Endothelial cell of umbilical vein (primary cell): ENCODE data around the gene TENT4B. TPM values are rescaled to one million over a fixed set of nuclear protein-coding genes. Genes with fewer than 3 reads are reported as not detected.

Experiments used
- BruUV-seq: library from RNA; stranded (reverse); fragments of 400-500 nt; replicated peaks from 2 replicates; lab custom pipeline; 2021; lab: Mats Ljungman, UMichigan
- CTCF ChIA-PET: fragments of 300-600, 350-600 bp; sonication (Branson Sonifier 250); formaldehyde crosslinking; loops from one replicate; lab custom pipeline; 2021; ENCODE audit warnings: antibody characterized with exemption, inconsistent platforms; lab: Charles Lee
- POLR2A ChIA-PET: fragments of 300-600, 350-600 bp; sonication (Branson Sonifier 250); formaldehyde crosslinking; loops from one replicate; lab custom pipeline; 2021; ENCODE audit warnings: antibody characterized with exemption, inconsistent platforms; lab: Charles Lee
- DNase-seq: peaks from one replicate; pipeline ENCODE4 v3.0.0-alpha.2; 2011; ENCODE audit warnings: low read depth, low spot score
- FAIRE-seq: peaks from 2 replicates; lab custom pipeline; 2011; peaks lifted over from hg19 to GRCh38; lab: Jason Lieb, UNC
- H2AFZ ChIP-seq: 2 replicates; pipeline ENCODE4 v1.6.0; 2012; ENCODE audit warnings: low read depth, low read length, control low read depth, inconsistent platforms
- H3K27ac ChIP-seq: 2 replicates; pipeline ENCODE4 v1.5.1; 2011; ENCODE audit warnings: low read depth, mild to moderate bottlenecking, control low read depth, low read length, moderate library complexity; ENCODE audit not compliant: insufficient read depth
- H3K27me3 ChIP-seq, 2 experiments: 2 replicates each; pipeline versions ENCODE4 v1.6.0 to v1.6.1; 2011; ENCODE audit warnings: low read length in 2 of 2, mixed read lengths in 1 of 2; ENCODE audit not compliant: control insufficient read depth in 2 of 2, insufficient read depth in 2 of 2
- H3K36me3 ChIP-seq, 2 experiments: 2 replicates in 1 of 2; 3 replicates in 1 of 2; pipeline ENCODE4 v1.5.1; 2011; ENCODE audit warnings: low read length in 2 of 2, mild to moderate bottlenecking in 1 of 2, moderate library complexity in 1 of 2; ENCODE audit not compliant: control insufficient read depth in 2 of 2, insufficient read depth in 2 of 2; ENCODE audit errors: extremely low read depth in 1 of 2
- H3K4me1 ChIP-seq: 3 replicates; pipeline ENCODE4 v1.5.1; 2011; ENCODE audit warnings: mild to moderate bottlenecking, low read length; ENCODE audit not compliant: control insufficient read depth, insufficient read depth; ENCODE audit errors: extremely low read depth
- H3K4me2 ChIP-seq: 2 replicates; pipeline ENCODE4 v1.6.1; 2011; ENCODE audit warnings: low read length, control low read depth, mixed read lengths; ENCODE audit not compliant: insufficient read depth
- H3K4me3 ChIP-seq, 3 experiments: fragments of 200-600 bp in 1 of 3; sonication (generic), shearing (Covaris generic) in 1 of 3; replicated peaks in 1 of 3; 2 replicates each; pipeline ENCODE4 v1.5.1; 2011 to 2016; ENCODE audit warnings: control low read depth in 3 of 3, low read length in 3 of 3, mild to moderate bottlenecking in 2 of 3, inconsistent platforms in 1 of 3, low read depth in 1 of 3, moderate library complexity in 1 of 3; ENCODE audit not compliant: insufficient read depth in 1 of 3
- H3K79me2 ChIP-seq: 2 replicates; pipeline ENCODE4 v1.6.0; 2012; ENCODE audit warnings: low read length, inconsistent platforms; ENCODE audit not compliant: control insufficient read depth, insufficient read depth
- H3K9ac ChIP-seq: replicated peaks from 2 replicates; pipeline ENCODE3; 2011; ENCODE audit warnings: low read length, control low read depth; ENCODE audit not compliant: insufficient read depth; ENCODE audit errors: extremely low read depth
- H3K9me1 ChIP-seq: replicated peaks from 3 replicates; pipeline ENCODE4 v1.6.0; 2011; ENCODE audit warnings: mild to moderate bottlenecking, low read length; ENCODE audit not compliant: control insufficient read depth, insufficient read depth; ENCODE audit errors: extremely low read depth
- H3K9me3 ChIP-seq: replicated peaks from 2 replicates; pipeline ENCODE4 v1.5.1; 2012; ENCODE audit warnings: low read length, inconsistent platforms; ENCODE audit not compliant: control insufficient read depth, insufficient read depth
- H4K20me1 ChIP-seq: replicated peaks from 2 replicates; pipeline ENCODE3; 2011; ENCODE audit warnings: mild to moderate bottlenecking, low read length; ENCODE audit not compliant: control insufficient read depth, insufficient read depth; ENCODE audit errors: extremely low read depth
- CTCF ChIP-seq, 2 donors: IDR thresholded peaks; 1 replicate in 1 of 2; 2 replicates in 1 of 2; pipeline ENCODE4 v1.5.1; 2011; ENCODE audit warnings: low read length in 2 of 2, mild to moderate bottlenecking in 2 of 2, moderate library complexity in 2 of 2, control low read depth in 1 of 2, inconsistent platforms in 1 of 2, low read depth in 1 of 2; ENCODE audit not compliant: insufficient read depth in 1 of 2; ENCODE audit errors: extremely low read depth in 1 of 2
- EZH2 ChIP-seq: IDR thresholded peaks from 2 replicates; pipeline ENCODE4 v1.6.1; 2012; ENCODE audit warnings: borderline replicate concordance, low read depth, mild to moderate bottlenecking, moderate library complexity, low read length, inconsistent platforms; ENCODE audit not compliant: severe bottlenecking
- FOS ChIP-seq: IDR thresholded peaks from 2 replicates; pipeline ENCODE4 v1.6.1; 2011; ENCODE audit warnings: mild to moderate bottlenecking, low read length, moderate library complexity, borderline replicate concordance; ENCODE audit not compliant: insufficient read depth
- GATA2 ChIP-seq: IDR thresholded peaks from 2 replicates; pipeline ENCODE4 v1.7.0; 2011; ENCODE audit warnings: low read depth, mild to moderate bottlenecking, moderate library complexity, mixed read lengths, low read length; ENCODE audit not compliant: insufficient read length, insufficient read depth
- JUN ChIP-seq: IDR thresholded peaks from 2 replicates; pipeline ENCODE4 v1.6.1; 2011; ENCODE audit warnings: borderline replicate concordance, low read depth; ENCODE audit not compliant: insufficient read length, insufficient read depth
- MYC ChIP-seq: IDR thresholded peaks from one replicate; pipeline ENCODE4 v1.6.1; 2011; ENCODE audit warnings: mild to moderate bottlenecking, low read depth, low read length
- POLR2A ChIP-seq: IDR thresholded peaks from 2 replicates; pipeline ENCODE4 v1.6.1; 2012; ENCODE audit warnings: low read depth, mild to moderate bottlenecking, control low read depth, low read length
- POLR2AphosphoS5 ChIP-seq: IDR thresholded peaks from 2 replicates; pipeline ENCODE4 v1.6.1; 2012; ENCODE audit warnings: low read depth, mild to moderate bottlenecking, control low read depth, low read length, moderate library complexity; ENCODE audit not compliant: insufficient read depth
- dilution Hi-C: fragments of 300-500 bp; cut with MboI; formaldehyde crosslinking; loops from one replicate; pipeline ENCODE4 v1.15.0; 2019; ENCODE audit warnings: low sequenced_read_pairs; ENCODE audit not compliant: extremely low pct_ligation_motif_present
- intact Hi-C: fragments of 100-400 bp; cut with micrococcal nuclease; formaldehyde crosslinking; loops from one replicate; pipeline ENCODE4 v1.10.0; 2022
- polyA plus RNA-seq, 4 experiments: library from polyadenylated mRNA; depleted of rRNA in 3 of 4; stranded (reverse) in 3 of 4; unstranded in 1 of 4; fragments of >200 nt; gene quantifications; 2 replicates each; pipeline versions ENCODE4 v1.2.1 to v1.2.3, GENCODE V29; 2011 to 2012; ENCODE audit warnings: missing spikeins in 1 of 4
- total RNA-seq: library from RNA; stranded (reverse); gene quantifications from 2 replicates; pipeline ENCODE4 v1.2.3, GENCODE V29; 2021
- TF ChIP-seq, protein P1 (sequence below): IDR thresholded peaks from 2 replicates; pipeline ENCODE4 v1.6.1; 2011; ENCODE audit not compliant: insufficient read depth, insufficient read length

TENT4B gene
- total and polyA plus RNA-seq, 2 donors (not counting 3 experiments of a cell fraction or from before 2014, with no cell fraction given): 4.2 to 13.1 TPM

DNA sequence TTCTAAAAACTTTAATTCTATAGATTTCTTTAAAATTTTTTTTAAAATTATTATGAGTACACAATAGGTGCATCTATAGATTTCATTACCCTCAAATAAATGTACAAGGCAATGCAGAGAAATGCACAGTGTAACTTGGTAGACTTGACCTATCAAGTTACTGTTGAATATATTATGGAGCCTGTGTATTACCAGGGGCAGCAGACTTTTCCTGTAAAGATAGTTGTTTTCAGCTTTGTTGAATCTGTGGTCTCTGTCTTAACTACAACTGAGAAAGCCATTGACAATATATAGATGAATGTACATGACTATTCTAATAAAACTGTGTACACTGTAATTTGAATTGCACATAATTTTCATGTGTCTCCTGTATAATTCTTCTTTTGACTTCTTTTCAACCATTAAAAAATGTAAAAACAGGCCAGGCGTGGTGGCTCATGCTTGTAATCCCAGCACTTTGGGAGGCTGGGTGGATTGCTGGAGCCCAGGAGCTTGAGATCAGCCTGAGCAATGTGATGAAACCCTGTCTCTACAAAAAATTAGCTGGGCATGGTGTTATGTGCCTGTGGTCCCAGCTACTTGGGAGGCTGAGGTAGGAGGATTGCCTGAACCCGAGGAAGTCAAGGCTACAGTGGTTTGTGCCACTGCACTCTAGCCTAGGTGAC, 39.4 kb downstream of the TENT4B start:
- TF ChIP-seq POLR2AphosphoS5: no peak
- TF ChIP-seq CTCF (IDR thresholded peaks at IDR 0.05; ENCODE audit: extremely low read depth in 1 of 2, insufficient read depth in 1 of 2, low read depth in 1 of 2, low read length in 2 of 2): no peak
- no peak for TF ChIP-seq FOS
- no peak for TF ChIP-seq EZH2
- TF ChIP-seq, protein P1, sequence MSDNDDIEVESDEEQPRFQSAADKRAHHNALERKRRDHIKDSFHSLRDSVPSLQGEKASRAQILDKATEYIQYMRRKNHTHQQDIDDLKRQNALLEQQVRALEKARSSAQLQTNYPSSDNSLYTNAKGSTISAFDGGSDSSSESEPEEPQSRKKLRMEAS: no peak
- TF ChIP-seq MYC: no peak
- TF ChIP-seq JUN: no peak
- TF ChIP-seq POLR2A: no peak
- TF ChIP-seq GATA2: no peak
- no peaks in the 10 kb centered on the region for H3K9me1 ChIP-seq
- no peaks in the 10 kb centered on the region for H4K20me1 ChIP-seq
- dilution Hi-C loops: no loop called here
- FAIRE-seq (no peak), DNase-seq (no peak)
- ChIA-PET POLR2A (no interaction called here), CTCF (interaction anchor here (2.7 kb wide), 1 partner anchor 18 kb away, joined by 14 read pairs; no protein-coding TSS in a partner anchor)
- H3K27me3 ChIP-seq: no peaks in the 10 kb centered on the region
- peaks cover 50% of the 10 kb centered on the region for H3K79me2 ChIP-seq
- H3K27ac ChIP-seq: no peak overlapping the region
- no peak overlapping the region for H3K9ac ChIP-seq
- H2AFZ ChIP-seq: no peak overlapping the region
- H3K4me3 ChIP-seq: no peak overlapping the region
- intact Hi-C loops: no loop called here
- H3K9me3 ChIP-seq: no peaks in the 10 kb centered on the region
- no peak overlapping the region for H3K4me2 ChIP-seq
- BruUV-seq: no TSS peak
- peaks cover 12% of the 10 kb centered on the region for H3K4me1 ChIP-seq
- H3K36me3 ChIP-seq: no peaks in the 10 kb centered on the region
